ENCODE results near the gene ZNF90. TPM values are rescaled to one million over a fixed set of nuclear protein-coding genes. Genes with fewer than 3 reads are reported as not detected.

The ZNF90 gene
- total RNA-seq, 1 experiment from 2014 or later = not detected

- no peaks in the 10 kb centered on the region for H3K36me3 ChIP-seq (ENCODE audit: control insufficient read depth in 1 of 2, insufficient read depth in 2 of 2, low read length in 2 of 2)
- H3K9me2 ChIP-seq (ENCODE audit: insufficient read depth) = no peaks in the 10 kb centered on the region
- ChIA-PET RAD21 (ENCODE audit: low non-redundant PET in 1 of 2, low total read pairs in 2 of 2, uncharacterized antibody in 2 of 2, unreplicated experiment in 2 of 2) (no interaction called here), POLR2A (no interaction called here), CTCF (no interaction called here)
- ATAC-seq (no peak), DNase-seq (ENCODE audit: low read depth, low spot score) (no peak)
- intact Hi-C loops (cut with micrococcal nuclease) = no loop called here
- no peak overlapping the region for H3K9ac ChIP-seq (ENCODE audit: low read length)
- no peak overlapping the region for H3K4me2 ChIP-seq (ENCODE audit: low read length)
- no peak overlapping the region for H3K27ac ChIP-seq (ENCODE audit: low read depth, low read length)
- BruUV-seq (replicated peaks) = no TSS peak
- no peaks in the 10 kb centered on the region for H3K27me3 ChIP-seq (ENCODE audit: insufficient read depth, low read length)
- H3K4me3 ChIP-seq (replicated peaks in 1 of 2; ENCODE audit: low read depth in 1 of 2, low read length in 2 of 2) = no peak overlapping the region
- H3K79me2 ChIP-seq (ENCODE audit: insufficient read depth, low read length) = no peaks in the 10 kb centered on the region
- no peak overlapping the region for H2AFZ ChIP-seq (ENCODE audit: low read depth, low read length, poor library complexity, severe bottlenecking)
- H3K9me3 ChIP-seq (ENCODE audit: control insufficient read depth in 1 of 2, insufficient read depth in 1 of 2, low read depth in 1 of 2, low read length in 2 of 2) = peaks cover 0 to 16% of the 10 kb centered on the region in 2 experiments; a peak in 2 of 4 replicates
- no peaks in the 10 kb centered on the region for H3K4me1 ChIP-seq (ENCODE audit: control insufficient read depth in 1 of 2, insufficient read depth in 2 of 2, low read length in 2 of 2)
- no peaks in the 10 kb centered on the region for H4K20me1 ChIP-seq (ENCODE audit: insufficient read depth)
- TF ChIP-seq CEBPB (IDR thresholded peaks at IDR 0.05; ENCODE audit: low read depth) (no peak), CBX3 (IDR thresholded peaks at IDR 0.05; ENCODE audit: low read depth) (no peak), FOSL1 (IDR thresholded peaks at IDR 0.05; ENCODE audit: low read depth) (no peak), SP1 (IDR thresholded peaks at IDR 0.05; ENCODE audit: low read depth) (no peak), POLR2A (IDR thresholded peaks at IDR 0.05; ENCODE audit: borderline replicate concordance, extremely low read depth, insufficient read depth, insufficient read length) (no peak), JUND (IDR thresholded peaks at IDR 0.05) (no peak), POLR2AphosphoS5 (IDR thresholded peaks at IDR 0.05; ENCODE audit: low read depth, low read length) (no peak), EZH2 (IDR thresholded peaks at IDR 0.05) (no peak), SIN3A (IDR thresholded peaks at IDR 0.05; ENCODE audit: low read depth) (no peak), CTCF (IDR thresholded peaks at IDR 0.05 in 2 of 3, conservative IDR thresholded peaks at IDR 0.05 in 1 of 3; ENCODE audit: borderline replicate concordance in 1 of 3, insufficient read depth in 1 of 3, low read depth in 2 of 3, low read length in 2 of 3) (no peak), YY1 (IDR thresholded peaks at IDR 0.05; ENCODE audit: extremely low read depth, insufficient replicate concordance, low read depth, low read length) (no peak), REST (IDR thresholded peaks at IDR 0.05; ENCODE audit: low read depth) (no peak), ZFX (IDR thresholded peaks at IDR 0.05) (no peak)
- TF ChIP-seq, protein P1, sequence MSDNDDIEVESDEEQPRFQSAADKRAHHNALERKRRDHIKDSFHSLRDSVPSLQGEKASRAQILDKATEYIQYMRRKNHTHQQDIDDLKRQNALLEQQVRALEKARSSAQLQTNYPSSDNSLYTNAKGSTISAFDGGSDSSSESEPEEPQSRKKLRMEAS (IDR thresholded peaks at IDR 0.05) = no peak
Observed at GRCh38 chr19:20164456-20164855, 86.7 kb downstream of the ZNF90 start.

Measured in HCT116 (cell line).